Hippocampal formation (tissue), 2 donors: ENCODE results near the gene ARL14EP.

Experiments
- DNase-seq, 2 donors: peaks; one replicate each; lab custom pipeline; 2025; lab: John Stamatoyannopoulos, UW

Gene ARL14EP

DNA sequence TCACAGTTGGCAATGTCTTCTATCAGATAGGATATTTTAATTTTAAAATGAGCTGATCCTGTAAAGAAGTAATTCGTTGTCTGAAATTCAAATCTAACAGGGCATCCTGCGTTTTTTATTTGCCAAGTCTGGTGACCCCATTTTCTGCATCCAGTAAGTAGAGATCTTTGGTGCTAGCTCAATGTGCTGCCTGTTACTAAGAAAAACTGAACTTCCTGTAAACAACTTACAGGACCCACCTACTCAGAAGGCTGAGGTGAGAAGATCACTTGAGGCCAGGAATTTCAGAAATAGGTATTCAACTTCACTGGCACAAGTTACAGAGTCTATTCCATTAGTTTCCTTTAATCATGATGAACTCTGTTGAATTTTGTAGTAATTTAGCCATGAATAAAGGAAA is 4.0 kb downstream of the ARL14EP start:
- DNase-seq: no peak

GRCh38 chr11:30328681-30329080 is 5.8 kb downstream of the ARL14EP start:
- no peak for DNase-seq

DNA sequence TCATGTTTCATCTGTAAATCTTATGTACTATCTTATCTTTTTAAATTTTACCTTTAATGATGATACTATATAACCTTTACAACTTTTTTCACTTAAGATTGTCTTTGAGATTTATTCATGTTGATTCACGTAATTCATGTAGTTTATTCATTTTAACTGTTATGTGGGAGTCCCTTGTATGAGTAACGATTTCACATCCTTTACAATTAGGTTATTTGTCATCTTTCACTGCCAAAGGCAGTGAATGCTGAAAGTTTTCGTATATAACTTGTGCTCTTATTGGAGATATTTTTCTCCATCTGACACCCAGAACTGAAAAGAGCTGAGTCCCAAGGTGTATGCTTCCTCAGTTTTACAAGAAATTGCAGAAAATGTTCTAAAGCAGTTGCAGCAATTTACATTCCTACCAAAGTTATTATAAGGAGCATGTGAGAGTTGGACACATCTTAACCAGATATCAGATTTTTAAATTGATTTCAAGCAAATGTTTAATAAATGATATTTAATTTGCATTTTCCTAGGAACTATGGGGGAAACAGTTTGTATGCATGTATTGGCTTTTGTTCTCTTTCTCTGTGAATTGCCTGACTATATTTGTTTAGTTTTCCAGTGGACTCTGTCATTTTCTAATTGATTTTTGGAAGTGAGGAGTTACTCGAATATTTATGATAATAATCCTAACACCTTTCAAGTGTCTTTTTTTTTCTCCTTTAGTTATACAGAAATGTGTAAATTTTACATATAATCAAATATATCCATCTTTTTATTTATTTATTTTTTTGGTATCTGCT is 6.4 kb downstream of the ARL14EP start:
- DNase-seq: no peak

GRCh38 chr11:30333405-30333804 is 10.5 kb downstream of the ARL14EP start:
- DNase-seq: no peak

- DNase-seq: no peak
These were observed 19.8 kb downstream of the ARL14EP start for GRCh38 chr11:30342736-30343166.

- no peak for DNase-seq
These were observed 21.2 kb downstream of the ARL14EP start for GRCh38 chr11:30344085-30344484.

- no peak for DNase-seq
These were observed 22.7 kb downstream of the ARL14EP start for GRCh38 chr11:30345644-30346043.

- DNase-seq: peak in 1 of 2 donors; percentile 74
These were observed 23.3 kb downstream of the ARL14EP start for GRCh38 chr11:30346068-30346688.

GRCh38 chr11:30348035-30348434 is 25.1 kb downstream of the ARL14EP start:
- no peak for DNase-seq

- DNase-seq: no peak
These were observed 27.0 kb downstream of the ARL14EP start for GRCh38 chr11:30349885-30350284.

- no peak for DNase-seq
These were observed 27.5 kb downstream of the ARL14EP start for GRCh38 chr11:30350384-30350783.

GRCh38 chr11:30351061-30351460 is 28.2 kb downstream of the ARL14EP start:
- DNase-seq: no peak

DNA sequence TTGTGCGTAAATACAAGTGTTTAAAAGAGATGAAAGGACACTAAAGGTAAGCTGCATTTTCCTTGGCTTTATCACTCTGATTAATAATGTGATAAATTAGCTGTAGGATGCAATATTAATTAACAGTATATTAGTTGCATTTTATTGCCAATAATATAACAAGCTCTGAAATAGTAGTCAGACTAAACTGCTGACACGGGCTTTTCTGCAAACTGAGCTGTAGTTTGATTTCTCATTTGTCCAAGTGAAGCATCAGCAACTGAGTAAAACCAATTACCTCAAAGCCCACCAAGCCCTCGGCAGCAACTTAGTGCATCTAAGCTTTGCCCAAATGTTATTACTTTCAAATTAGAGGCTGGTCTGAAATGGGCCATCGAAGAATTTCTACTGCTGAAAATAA is 33.5 kb downstream of the ARL14EP start:
- DNase-seq: no peak

- DNase-seq: no peak
These were observed 35.0 kb downstream of the ARL14EP start for GRCh38 chr11:30357872-30358271.

DNA sequence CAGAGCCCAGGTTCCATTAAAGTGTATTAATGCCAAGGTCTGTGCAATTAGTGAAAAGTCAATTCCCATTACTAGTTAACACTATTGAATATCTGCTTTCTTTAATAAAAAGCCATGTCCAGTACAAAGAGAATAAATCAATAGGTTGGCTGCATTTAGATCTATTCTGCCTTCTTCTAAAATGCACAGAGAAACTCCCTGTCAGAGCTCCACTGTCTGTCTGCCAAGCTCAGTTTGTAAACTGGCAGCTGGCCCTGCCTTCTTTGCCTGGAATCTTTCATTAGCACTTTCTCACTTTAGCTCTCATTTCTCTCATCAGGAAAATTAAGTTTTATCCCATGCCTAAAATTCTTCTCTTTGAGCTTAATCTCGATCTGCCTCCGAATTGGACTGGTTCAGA is 35.6 kb downstream of the ARL14EP start:
- DNase-seq: peak in 1 of 2 donors; percentile 39

DNA sequence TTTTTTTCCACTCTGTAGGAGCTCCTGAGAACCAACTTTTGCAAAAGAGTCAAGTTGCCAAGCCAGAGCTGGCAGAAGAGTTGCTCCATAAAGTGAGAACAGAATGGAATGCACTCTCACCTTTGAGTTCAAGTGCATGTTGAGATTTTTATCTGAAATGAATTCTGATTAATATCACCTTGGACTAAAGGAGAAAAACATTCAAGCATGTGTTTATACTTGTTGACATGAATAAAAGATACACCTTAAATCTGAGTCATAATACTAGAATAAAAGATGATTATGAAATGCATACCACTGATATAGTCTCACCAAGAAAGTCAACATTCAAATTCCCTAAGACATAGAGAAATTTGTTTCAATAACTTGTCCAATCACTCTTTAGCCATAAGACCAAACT is 37.8 kb downstream of the ARL14EP start:
- DNase-seq: no peak

GRCh38 chr11:30364139-30364836 is 41.4 kb downstream of the ARL14EP start:
- DNase-seq: no peak

GRCh38 chr11:30364837-30365482 is 42.1 kb downstream of the ARL14EP start:
- no peak for DNase-seq

DNA sequence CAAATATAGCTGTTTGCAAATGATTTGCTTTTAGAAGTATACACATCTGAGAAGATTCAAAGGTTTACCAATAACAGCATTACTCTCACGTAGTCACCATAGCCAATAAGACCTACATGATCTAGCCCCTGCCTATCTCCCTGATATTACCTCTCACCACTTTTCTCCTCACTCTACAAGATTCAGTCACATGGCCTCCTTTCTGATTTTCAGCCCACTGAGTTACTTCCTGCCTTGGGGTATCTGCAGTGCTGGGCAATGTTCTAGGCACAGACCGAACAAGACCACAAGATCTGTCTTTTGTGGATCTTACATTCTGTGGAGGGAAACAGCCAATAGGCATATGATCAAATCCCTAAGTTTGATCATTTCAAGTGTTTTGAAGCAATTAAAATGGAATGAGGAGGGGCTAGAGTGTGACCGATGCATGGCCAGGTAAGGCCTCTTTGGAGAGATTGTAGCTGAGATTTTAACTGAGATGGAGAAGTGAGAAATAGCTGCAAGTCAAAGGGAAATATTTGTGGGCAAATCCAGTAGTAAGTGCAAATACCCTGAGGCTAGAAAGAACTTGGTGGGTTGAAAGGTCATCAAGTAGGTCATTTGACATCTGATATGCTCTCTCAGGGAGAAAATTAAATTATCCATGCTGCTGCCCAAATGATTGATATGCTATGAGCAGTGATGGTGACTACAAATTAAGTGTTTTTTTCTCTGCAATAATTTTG is 43.1 kb downstream of the ARL14EP start:
- no peak for DNase-seq

GRCh38 chr11:30368394-30368793 is 45.5 kb downstream of the ARL14EP start:
- DNase-seq: no peak

DNA sequence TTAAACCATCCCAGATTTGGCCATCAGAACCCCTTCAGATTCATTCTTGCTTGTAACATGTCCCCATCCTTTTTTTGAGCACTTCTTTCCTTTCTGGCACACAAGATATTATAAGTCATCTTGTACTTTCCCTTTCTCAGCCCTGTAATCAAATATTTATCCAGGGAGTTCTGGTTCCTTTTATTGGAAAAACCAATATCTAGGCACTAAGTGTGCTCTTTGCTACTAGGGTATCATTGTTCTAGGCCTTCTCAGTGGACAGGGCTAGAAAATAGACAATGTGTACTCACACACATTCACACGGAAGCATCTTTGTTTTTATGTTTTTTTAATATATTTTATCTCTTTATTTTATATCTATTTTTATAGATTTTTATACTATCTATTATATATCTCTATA is 47.3 kb downstream of the ARL14EP start:
- DNase-seq: no peak

DNA sequence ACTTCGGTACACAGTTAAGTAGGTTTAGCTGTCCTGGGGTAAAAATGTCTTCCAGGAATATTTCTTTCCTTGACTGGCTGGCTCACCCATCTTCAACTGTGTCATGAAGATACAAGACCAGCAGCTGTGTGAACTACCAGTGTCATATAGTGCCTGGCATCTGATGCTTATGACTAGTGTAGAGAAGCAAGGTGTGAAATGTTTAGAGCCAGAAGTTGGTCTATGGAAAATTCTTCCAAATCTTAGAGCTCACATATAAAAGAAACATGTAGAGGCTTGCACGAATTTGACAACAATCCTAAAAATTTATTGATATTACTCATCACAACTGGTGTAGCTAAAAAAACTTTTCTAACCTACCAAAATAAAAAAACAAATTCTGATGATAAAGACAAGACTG is 54.4 kb downstream of the ARL14EP start:
- no peak for DNase-seq
